D721Med (cell line): Measurements from ENCODE around the gene NOL6.
"Not testable (repeated sequence)": the region's sequence is repeated elsewhere in the genome, so short reads cannot be mapped to it uniquely, and the experiment has no call there.

ENCODE experiments used
- DNase-seq: peaks from one replicate; pipeline ENCODE4 v3.0.0; 2011; ENCODE audit warnings: low spot score; ENCODE audit not compliant: insufficient read length
- FAIRE-seq: peaks from 2 replicates; lab custom pipeline; 2011; peaks lifted over from hg19 to GRCh38; lab: Jason Lieb, UNC
- TF ChIP-seq, protein P1 (sequence below): IDR thresholded peaks from 2 replicates; pipeline ENCODE4 v1.5.1; 2012; ENCODE audit warnings: mild to moderate bottlenecking, control low read depth; ENCODE audit not compliant: insufficient read depth; ENCODE audit errors: missing control alignments

Gene NOL6

GRCh38 chr9:33473643-33474352, at the start of gene NOL6:
Gene NOL6 (minus strand): TSS chr9:33473924. CDS start chr9:33473842, 82 bp downstream.
- DNase-seq (peak; percentile 98), FAIRE-seq (peak; percentile 44)
- TF ChIP-seq, protein P1, sequence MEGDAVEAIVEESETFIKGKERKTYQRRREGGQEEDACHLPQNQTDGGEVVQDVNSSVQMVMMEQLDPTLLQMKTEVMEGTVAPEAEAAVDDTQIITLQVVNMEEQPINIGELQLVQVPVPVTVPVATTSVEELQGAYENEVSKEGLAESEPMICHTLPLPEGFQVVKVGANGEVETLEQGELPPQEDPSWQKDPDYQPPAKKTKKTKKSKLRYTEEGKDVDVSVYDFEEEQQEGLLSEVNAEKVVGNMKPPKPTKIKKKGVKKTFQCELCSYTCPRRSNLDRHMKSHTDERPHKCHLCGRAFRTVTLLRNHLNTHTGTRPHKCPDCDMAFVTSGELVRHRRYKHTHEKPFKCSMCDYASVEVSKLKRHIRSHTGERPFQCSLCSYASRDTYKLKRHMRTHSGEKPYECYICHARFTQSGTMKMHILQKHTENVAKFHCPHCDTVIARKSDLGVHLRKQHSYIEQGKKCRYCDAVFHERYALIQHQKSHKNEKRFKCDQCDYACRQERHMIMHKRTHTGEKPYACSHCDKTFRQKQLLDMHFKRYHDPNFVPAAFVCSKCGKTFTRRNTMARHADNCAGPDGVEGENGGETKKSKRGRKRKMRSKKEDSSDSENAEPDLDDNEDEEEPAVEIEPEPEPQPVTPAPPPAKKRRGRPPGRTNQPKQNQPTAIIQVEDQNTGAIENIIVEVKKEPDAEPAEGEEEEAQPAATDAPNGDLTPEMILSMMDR = no peak

- not testable (repeated sequence) for FAIRE-seq
Measured at GRCh38 chr9:33521861-33522260, 48.1 kb upstream of the NOL6 start.

GRCh38 chr9:33517934-33518577, 44.3 kb upstream of the NOL6 start:
- not testable (repeated sequence) for DNase-seq, FAIRE-seq

More at GRCh38 chr9:33521861-33522260, 48.1 kb upstream of the NOL6 start:
- DNase-seq = not testable (repeated sequence)

DNA sequence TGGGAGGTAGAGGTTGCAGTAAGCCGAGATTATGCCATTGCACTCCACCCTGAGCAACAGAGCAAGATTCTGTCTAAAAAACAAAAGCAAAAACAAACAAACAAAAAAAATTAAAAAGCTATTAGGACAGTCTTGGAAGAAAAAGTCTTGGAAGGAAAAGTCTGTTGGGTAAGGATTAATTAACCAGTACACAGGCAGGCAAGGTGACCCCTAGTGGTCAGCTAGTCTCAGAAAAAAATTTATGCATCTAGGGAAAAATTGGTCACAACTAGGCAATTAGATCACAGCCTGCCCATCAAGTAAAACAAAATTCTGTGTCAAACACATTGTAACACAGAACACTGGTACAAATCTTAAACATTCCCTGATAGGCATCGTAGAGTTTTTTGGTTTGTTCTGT, 43.6 kb upstream of the NOL6 start:
- TF ChIP-seq, protein P1 = peak; percentile 47
- DNase-seq (no peak), FAIRE-seq (no peak)

DNA sequence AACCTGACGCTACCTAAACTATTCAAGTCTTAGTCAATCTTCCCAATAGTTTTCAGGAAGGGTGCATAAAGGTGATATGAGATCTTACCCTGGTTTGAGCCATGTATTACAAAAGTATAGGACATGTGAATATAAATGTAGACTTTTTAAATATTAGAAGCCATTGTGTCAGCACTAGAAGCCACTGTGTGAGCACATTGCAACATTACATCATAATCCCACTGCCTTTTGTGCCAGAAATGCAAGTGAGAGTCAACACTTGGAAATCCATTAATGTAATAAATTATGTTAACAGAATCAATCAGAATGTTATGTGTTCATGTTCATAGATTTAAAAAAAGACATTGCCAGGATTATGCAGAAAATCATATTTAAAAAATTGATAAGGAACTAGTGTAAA, 42.7 kb upstream of the NOL6 start:
- not testable (repeated sequence) for FAIRE-seq, DNase-seq

DNA sequence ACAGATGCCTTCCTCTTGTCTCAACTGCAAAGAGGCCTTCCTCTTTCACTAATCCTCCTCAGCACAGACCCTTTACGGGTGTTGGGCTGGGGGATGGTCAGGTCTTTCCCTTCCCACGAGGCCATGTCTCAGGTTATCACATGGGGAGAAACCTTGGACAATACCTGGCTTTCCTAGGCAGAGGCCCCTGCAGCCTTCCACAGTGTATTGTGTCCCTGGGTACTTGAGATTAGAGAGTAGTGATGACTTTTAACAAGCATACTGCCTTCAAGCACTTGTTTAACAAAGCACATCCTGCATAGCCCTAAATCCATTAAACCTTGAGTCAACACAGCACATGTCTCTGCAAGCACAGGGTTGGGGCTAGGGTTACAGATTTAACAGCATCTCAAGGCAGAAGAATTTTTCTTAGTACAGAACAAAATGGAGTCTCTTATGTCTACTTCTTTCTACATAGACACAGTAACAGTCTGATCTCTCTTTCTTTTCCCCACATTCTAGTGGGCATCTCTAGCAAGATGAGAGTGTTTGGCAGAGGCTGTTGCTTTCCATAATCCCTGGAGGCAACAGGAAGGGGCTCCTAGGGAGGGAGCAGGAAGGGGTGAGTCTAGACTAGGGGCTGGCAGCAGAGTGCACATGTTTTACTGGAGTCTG, 41.7 kb upstream of the NOL6 start:
- not testable (repeated sequence) for DNase-seq, FAIRE-seq

GRCh38 chr9:33512535-33512934, 38.8 kb upstream of the NOL6 start:
- DNase-seq = not testable (repeated sequence)
- FAIRE-seq = peak; percentile 58

GRCh38 chr9:33511184-33511517, 37.4 kb upstream of the NOL6 start:
- DNase-seq, FAIRE-seq: not testable (repeated sequence)

DNA sequence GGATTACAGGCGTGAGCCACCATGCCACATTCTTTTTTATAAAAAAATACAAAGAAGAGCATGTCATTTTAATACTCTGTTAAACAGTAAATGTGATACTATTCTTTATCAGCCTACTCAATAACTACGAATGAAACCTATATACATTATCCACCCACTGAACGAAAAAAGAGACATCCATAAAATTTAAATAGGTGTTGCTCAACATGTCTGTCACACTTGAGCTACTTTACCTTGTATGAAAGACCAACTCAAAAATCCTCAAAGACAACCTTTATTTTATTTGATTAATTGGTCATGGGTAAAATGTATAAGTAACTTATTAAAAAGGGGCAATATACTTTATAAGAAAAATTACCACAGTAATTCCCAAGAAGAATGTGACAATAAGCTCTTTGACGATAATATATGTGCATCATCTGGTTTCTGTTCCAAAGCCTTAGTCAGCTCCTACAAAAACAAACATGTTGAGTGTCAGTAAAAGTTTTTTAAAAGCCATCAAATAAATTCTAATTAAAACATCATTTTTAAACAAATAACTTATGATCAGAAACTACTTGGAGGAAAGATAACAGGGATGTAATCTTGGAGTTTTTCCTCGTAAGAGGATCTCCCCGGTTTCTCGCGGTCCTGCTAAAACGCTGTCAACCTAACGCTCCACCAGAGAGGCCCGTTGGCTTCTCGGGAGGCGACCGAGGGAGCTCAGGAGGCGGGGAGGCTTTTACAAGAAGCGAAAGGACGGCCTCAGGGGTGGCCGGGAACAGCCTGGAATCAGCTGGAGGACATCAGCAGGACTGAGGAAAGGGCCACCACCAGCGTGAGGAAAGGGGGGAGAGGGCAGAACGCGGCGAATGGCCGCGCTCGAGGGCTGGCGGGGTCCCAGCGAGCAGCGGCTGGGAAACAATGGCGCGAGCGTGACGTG, 36.8 kb upstream of the NOL6 start:
- DNase-seq (no peak), FAIRE-seq (no peak)
- TF ChIP-seq, protein P1 = no peak
